Keratinocyte (primary cell): Measurements from ENCODE around the gene SCML2.

ENCODE experiments used
- CTCF ChIP-seq, 3 experiments: IDR thresholded peaks in 1 of 3; conservative IDR thresholded peaks in 1 of 3; optimal IDR thresholded peaks in 1 of 3; 2 replicates in 2 of 3; 3 replicates in 1 of 3; pipeline versions ENCODE3 to v1.5.1; 2011; ENCODE audit warnings: low read length in 3 of 3, mild to moderate bottlenecking in 3 of 3, moderate library complexity in 2 of 3, control low read depth in 1 of 3, inconsistent platforms in 1 of 3; ENCODE audit not compliant: insufficient read depth in 2 of 3; ENCODE audit errors: extremely low read depth in 1 of 3
- EZH2 ChIP-seq: IDR thresholded peaks from one replicate; pipeline ENCODE4 v1.6.1; 2012; ENCODE audit warnings: inconsistent platforms, mild to moderate bottlenecking, low read length, moderate library complexity

GRCh38 chrX:18271309-18271708 lies 83.2 kb downstream of the SCML2 start:
- TF ChIP-seq CTCF (optimal IDR thresholded peaks at IDR 0.05 in 1 of 3, IDR thresholded peaks at IDR 0.05 in 1 of 3, conservative IDR thresholded peaks at IDR 0.05 in 1 of 3; ENCODE audit: extremely low read depth in 1 of 3, insufficient read depth in 2 of 3, low read length in 3 of 3): no peak
- TF ChIP-seq EZH2: no peak
